ENCODE results near the gene RNF14.

RNF14 gene

DNA sequence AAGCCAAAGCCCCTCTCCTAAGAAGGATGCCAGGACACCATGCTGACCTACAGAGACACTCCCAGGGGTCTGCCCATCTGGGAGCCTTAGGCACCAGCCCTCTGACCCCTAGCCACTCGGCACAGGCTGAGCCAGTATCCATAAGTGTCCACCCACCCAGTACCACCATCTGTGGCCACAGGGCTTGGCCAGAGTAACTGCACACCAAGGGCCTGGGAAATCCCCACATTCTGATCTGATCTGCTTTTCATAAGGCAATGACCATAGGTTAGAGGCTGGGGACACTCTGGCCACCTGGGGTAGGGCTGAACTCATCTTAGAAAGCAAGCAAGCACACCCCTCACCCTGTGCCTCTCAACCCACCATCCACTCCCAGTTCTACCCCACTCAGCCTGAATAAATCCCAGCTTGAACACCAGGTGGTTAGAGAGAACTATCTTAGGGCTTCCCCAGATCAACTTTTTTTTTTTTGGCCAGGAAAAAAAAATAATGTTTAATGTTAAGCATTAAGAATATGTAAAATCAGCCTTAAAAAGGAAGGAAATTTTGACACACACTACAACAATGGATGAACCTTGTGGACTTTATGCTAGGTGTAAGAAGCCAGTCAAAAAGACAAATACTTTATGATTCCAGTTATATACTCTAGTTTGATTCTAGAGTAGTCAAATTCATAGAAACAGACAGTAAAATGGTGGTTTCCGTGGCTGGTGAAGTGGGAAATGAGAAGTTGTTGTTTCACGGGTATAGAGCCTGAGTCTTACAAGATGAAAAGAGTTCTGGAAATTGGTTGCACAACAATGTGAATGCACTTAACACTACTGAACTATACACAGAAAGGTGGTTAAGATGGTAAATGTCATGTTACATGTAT is 37.7 kb downstream of the RNF14 start:
- H3K4me2 ChIP-seq (ENCODE audit: low read length): no peak overlapping the region
- no peaks in the 10 kb centered on the region for H3K9me2 ChIP-seq (ENCODE audit: low read depth, low read length)
- no peaks in the 10 kb centered on the region for H3K4me1 ChIP-seq (ENCODE audit: insufficient read depth, low read length, severe bottlenecking)
- H3K9ac ChIP-seq (ENCODE audit: low read length): no peak overlapping the region
- no peak overlapping the region for H2AFZ ChIP-seq (ENCODE audit: low read length)
- H3K27ac ChIP-seq (ENCODE audit: low read depth, low read length, poor library complexity, severe bottlenecking): no peak overlapping the region
- no peaks in the 10 kb centered on the region for H3K9me3 ChIP-seq (ENCODE audit: low read length)
- no peaks in the 10 kb centered on the region for H3K27me3 ChIP-seq (ENCODE audit: insufficient read depth, low read length)
- no peak overlapping the region for H3K4me3 ChIP-seq (ENCODE audit: low read depth, low read length, poor library complexity, severe bottlenecking)
- H3K36me3 ChIP-seq (ENCODE audit: insufficient read depth, low read length): peaks cover 56% of the 10 kb centered on the region
- H3K79me2 ChIP-seq (ENCODE audit: insufficient read depth, low read length): no peaks in the 10 kb centered on the region
- H4K20me1 ChIP-seq (ENCODE audit: insufficient read depth, low read length): no peaks in the 10 kb centered on the region
- TF ChIP-seq, protein P1, sequence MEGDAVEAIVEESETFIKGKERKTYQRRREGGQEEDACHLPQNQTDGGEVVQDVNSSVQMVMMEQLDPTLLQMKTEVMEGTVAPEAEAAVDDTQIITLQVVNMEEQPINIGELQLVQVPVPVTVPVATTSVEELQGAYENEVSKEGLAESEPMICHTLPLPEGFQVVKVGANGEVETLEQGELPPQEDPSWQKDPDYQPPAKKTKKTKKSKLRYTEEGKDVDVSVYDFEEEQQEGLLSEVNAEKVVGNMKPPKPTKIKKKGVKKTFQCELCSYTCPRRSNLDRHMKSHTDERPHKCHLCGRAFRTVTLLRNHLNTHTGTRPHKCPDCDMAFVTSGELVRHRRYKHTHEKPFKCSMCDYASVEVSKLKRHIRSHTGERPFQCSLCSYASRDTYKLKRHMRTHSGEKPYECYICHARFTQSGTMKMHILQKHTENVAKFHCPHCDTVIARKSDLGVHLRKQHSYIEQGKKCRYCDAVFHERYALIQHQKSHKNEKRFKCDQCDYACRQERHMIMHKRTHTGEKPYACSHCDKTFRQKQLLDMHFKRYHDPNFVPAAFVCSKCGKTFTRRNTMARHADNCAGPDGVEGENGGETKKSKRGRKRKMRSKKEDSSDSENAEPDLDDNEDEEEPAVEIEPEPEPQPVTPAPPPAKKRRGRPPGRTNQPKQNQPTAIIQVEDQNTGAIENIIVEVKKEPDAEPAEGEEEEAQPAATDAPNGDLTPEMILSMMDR (IDR thresholded peaks at IDR 0.05; ENCODE audit: low read length): no peak
- TF ChIP-seq EZH2 (IDR thresholded peaks at IDR 0.05; ENCODE audit: borderline replicate concordance, low read length): no peak
- no peaks in the 10 kb centered on the region for H3F3A ChIP-seq (ENCODE audit: insufficient read depth, low read length)

DNA sequence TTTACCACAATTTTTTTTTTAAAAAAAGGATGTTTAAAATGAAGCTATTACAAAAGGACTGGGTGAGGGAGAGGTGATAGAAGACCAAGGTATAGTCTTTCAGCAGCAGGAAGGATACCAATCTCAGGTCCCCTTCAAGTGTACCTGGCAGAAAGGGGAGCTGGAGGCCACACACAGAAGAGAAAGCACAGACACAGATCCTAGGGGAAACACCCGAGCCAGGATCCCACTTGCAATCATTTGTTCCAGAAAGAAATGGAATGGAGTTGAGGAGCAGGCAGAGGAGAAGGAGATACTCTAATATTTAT is 38.3 kb downstream of the RNF14 start:
- no peak for TF ChIP-seq EZH2 (IDR thresholded peaks at IDR 0.05; ENCODE audit: borderline replicate concordance, low read length)
- TF ChIP-seq, protein P1 (IDR thresholded peaks at IDR 0.05; ENCODE audit: low read length): no peak
- H2AFZ ChIP-seq (ENCODE audit: low read length): no peak overlapping the region
- no peak overlapping the region for H3K27ac ChIP-seq (ENCODE audit: low read depth, low read length, poor library complexity, severe bottlenecking)
- H3K4me3 ChIP-seq (ENCODE audit: low read depth, low read length, poor library complexity, severe bottlenecking): no peak overlapping the region
- no peaks in the 10 kb centered on the region for H3K9me2 ChIP-seq (ENCODE audit: low read depth, low read length)
- H3K4me2 ChIP-seq (ENCODE audit: low read length): no peak overlapping the region
- no peaks in the 10 kb centered on the region for H4K20me1 ChIP-seq (ENCODE audit: insufficient read depth, low read length)
- H3K36me3 ChIP-seq (ENCODE audit: insufficient read depth, low read length): peaks cover 50% of the 10 kb centered on the region
- no peaks in the 10 kb centered on the region for H3K9me3 ChIP-seq (ENCODE audit: low read length)
- H3K27me3 ChIP-seq (ENCODE audit: insufficient read depth, low read length): no peaks in the 10 kb centered on the region
- no peaks in the 10 kb centered on the region for H3K79me2 ChIP-seq (ENCODE audit: insufficient read depth, low read length)
- H3K4me1 ChIP-seq (ENCODE audit: insufficient read depth, low read length, severe bottlenecking): peaks cover 1% of the 10 kb centered on the region
- no peaks in the 10 kb centered on the region for H3F3A ChIP-seq (ENCODE audit: insufficient read depth, low read length)
- H3K9ac ChIP-seq (ENCODE audit: low read length): no peak overlapping the region

DNA sequence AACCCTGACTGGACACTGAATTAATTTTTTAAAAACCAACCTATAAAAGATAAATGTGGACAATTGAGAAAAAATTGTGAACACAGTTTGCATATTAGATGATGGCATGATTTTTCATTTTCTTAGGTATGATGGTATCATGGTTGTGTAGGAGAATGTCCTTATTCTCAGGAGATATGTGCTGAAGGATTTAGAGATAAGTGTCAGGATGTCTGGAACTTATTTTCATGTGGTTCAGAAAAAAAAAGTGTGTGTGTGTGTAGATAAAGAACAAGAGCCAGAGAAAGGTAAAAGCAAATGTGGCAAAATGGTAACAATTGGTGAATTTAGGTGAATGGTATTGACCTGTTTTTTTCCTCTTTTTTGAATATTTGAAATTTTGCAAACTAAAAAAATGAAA is 39.9 kb downstream of the RNF14 start:
- H3K4me1 ChIP-seq (ENCODE audit: insufficient read depth, low read length, severe bottlenecking): peaks cover 12% of the 10 kb centered on the region
- no peaks in the 10 kb centered on the region for H3F3A ChIP-seq (ENCODE audit: insufficient read depth, low read length)
- no peaks in the 10 kb centered on the region for H3K27me3 ChIP-seq (ENCODE audit: insufficient read depth, low read length)
- H3K9me3 ChIP-seq (ENCODE audit: low read length): no peaks in the 10 kb centered on the region
- H3K4me3 ChIP-seq (ENCODE audit: low read depth, low read length, poor library complexity, severe bottlenecking): no peak overlapping the region
- H3K4me2 ChIP-seq (ENCODE audit: low read length): no peak overlapping the region
- no peak overlapping the region for H2AFZ ChIP-seq (ENCODE audit: low read length)
- peaks cover 37% of the 10 kb centered on the region for H3K36me3 ChIP-seq (ENCODE audit: insufficient read depth, low read length)
- H3K79me2 ChIP-seq (ENCODE audit: insufficient read depth, low read length): no peaks in the 10 kb centered on the region
- H4K20me1 ChIP-seq (ENCODE audit: insufficient read depth, low read length): no peaks in the 10 kb centered on the region
- H3K27ac ChIP-seq (ENCODE audit: low read depth, low read length, poor library complexity, severe bottlenecking): no peak overlapping the region
- no peaks in the 10 kb centered on the region for H3K9me2 ChIP-seq (ENCODE audit: low read depth, low read length)
- H3K9ac ChIP-seq (ENCODE audit: low read length): no peak overlapping the region
- no peak for TF ChIP-seq EZH2 (IDR thresholded peaks at IDR 0.05; ENCODE audit: borderline replicate concordance, low read length)
- TF ChIP-seq, protein P1 (IDR thresholded peaks at IDR 0.05; ENCODE audit: low read length): no peak

All from OCI-LY1 (cell line).